ENCODE results near the gene METRN.
A peak's percentile ranks its signal among the peaks of the same experiment; 100 is the strongest.

METRN gene

DNA sequence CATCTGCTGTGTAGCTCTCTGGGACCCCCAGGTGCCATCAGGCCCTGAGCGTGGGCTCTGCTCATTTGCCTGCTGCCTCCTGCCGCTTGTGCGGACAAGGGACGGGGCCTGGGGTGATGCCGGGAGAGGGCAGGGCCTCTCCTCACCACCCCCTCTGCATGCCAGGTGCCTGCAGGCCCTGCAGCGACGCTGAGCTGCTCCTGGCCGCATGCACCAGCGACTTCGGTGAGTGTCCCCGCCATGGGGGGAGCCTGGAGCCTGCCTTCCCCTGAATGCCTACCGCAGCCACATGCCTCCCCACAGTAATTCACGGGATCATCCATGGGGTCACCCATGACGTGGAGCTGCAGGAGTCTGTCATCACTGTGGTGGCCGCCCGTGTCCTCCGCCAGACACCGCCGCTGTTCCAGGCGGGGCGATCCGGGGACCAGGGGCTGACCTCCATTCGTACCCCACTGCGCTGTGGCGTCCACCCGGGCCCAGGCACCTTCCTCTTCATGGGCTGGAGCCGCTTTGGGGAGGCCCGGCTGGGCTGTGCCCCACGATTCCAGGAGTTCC, 1.9 kb downstream of the METRN start:
- TF ChIP-seq, protein P1, sequence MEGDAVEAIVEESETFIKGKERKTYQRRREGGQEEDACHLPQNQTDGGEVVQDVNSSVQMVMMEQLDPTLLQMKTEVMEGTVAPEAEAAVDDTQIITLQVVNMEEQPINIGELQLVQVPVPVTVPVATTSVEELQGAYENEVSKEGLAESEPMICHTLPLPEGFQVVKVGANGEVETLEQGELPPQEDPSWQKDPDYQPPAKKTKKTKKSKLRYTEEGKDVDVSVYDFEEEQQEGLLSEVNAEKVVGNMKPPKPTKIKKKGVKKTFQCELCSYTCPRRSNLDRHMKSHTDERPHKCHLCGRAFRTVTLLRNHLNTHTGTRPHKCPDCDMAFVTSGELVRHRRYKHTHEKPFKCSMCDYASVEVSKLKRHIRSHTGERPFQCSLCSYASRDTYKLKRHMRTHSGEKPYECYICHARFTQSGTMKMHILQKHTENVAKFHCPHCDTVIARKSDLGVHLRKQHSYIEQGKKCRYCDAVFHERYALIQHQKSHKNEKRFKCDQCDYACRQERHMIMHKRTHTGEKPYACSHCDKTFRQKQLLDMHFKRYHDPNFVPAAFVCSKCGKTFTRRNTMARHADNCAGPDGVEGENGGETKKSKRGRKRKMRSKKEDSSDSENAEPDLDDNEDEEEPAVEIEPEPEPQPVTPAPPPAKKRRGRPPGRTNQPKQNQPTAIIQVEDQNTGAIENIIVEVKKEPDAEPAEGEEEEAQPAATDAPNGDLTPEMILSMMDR (IDR thresholded peaks at IDR 0.05), result no peak

DNA sequence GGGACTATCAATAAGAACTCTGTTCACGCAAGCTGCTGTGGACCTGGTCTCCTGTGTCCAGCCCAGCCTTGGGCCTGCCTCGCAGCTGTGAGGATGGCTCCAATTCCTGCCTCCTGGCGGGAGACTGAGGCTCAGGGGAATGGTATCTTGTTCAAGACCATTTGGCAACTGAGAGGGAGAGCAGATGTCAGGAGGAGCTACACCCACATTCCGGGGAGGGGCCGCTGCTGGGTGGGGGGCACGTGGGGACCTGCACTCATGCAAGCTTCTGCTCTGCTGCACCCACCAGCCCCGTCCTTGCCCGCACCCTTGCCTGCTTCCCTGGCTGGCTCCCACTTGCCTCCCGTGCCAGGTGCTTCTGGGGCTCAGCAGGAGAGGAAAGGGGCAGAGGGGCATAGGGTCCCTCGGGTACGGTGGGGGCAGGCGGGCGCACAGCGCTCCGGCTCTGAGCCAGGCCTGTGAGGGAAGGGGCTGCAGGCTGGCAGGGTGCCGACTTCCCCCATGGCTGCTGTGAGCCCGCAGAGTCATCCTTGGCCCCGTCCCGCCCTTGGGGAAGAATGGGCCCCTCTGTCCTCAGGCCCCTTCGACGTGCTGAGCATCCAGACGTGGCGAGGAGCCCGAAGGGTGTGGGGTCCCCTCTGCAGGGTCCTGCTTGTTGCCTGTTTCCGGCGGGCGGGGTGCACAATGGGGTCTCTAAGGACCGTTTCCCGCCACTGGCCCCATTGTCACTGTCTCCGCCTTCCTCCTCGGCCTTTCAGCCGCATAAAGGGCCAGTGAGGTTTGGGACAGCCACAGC, 2.7 kb downstream of the METRN start:
- TF ChIP-seq, protein P1 (IDR thresholded peaks at IDR 0.05), result no peak

DNA sequence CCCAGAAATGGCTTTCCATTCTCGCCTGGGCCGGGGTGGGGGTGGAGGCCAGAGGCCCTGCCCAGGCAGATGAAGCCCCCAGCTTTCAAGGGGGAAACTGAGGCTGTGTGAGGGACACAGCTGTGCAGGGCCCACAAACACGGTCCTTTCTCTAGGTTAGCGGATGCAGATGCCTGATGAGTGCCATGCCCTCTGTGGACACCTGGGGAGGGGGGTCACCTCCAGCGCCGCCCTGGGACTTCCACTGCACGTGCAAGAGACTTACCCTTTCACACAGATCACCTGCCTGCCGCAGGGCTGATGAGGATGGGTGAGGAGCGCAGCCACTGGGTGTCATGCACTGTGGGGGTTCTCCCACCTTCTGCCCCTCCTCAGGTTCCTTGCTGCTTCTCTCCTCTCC, 3.5 kb downstream of the METRN start:
- TF ChIP-seq, protein P1 (IDR thresholded peaks at IDR 0.05), result no peak

DNA sequence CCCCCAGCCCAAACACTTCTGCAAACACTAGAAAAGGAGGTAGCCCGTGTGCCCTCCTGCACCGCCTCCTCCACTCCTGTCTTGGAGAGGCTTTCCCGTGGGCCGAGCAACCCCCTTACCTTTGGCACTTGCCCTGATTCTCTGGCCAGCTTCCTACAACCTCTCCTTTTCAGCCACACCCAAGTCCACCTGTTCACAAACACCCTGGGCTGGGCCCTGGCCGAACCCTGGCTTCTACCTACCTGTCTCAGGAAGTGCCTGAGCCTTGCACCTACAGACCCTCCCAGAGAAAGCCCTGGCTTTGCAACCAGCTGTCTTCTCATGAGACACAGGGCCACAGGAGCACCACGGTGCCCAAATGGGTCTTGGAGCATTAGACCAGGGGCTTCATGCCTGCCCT, 4.0 kb downstream of the METRN start:
- TF ChIP-seq, protein P1 (IDR thresholded peaks at IDR 0.05), result no peak

DNA sequence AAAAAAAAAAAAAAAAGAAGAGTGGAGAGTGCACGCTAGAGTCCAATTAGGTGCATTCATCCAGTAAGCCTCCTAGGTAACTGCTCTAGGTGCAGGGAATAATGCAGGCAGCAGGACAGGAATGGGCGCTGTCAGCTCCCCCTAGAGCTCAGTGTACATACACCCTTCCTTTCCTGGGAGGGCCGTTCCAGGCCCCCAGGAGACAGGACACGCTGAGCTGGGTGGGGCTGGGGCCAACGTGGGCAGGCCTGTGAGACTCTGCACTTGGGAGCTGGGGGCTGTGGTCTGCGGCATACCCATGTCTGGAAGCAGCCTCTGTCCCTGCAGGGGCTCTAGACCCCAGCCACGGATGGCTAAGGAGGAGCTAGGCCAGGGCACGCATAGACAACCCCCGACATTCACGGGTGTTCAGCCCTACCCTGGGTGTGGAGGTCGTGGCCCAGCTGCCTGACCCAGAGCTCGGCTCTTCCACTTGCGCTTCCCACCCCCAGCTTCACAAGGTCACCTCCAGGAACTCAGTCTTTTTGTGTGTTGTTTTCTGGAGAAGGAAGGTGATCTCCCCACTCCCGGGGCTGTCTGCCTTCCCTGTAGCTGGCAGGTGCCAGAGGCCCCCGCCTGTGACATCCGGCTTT, 5.0 kb downstream of the METRN start:
- TF ChIP-seq, protein P1 (IDR thresholded peaks at IDR 0.05), result peak; percentile 35; the same call in 1 of the 2 replicates

DNA sequence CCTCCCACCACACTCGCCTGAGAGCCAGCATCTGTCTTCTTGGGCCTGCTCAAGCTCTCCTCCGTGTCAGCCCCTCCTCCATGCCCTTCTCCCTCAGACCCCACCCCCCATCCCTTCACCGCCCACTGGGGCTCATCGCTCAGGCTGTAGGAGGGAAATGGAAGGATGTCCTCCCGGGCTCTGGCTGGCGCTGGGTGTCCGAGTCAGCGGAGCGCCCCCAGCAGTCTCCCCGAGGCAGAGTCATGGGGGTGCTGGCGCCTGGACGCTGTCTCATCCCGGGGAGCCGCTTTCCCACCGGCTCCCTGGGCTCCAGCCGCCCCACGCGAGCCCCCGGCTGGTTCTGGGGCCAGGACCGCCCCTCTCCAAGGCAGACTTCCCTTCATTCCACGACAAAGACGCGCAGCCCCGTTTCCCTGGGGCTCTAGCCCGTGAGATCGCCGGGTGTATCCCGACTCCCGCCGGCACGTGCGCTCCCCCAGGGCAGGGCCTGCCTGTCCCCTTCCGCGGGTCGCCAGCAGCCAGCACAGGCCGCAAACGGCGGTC, 5.6 kb downstream of the METRN start:
- TF ChIP-seq, protein P1 (IDR thresholded peaks at IDR 0.05), result no peak

DNA sequence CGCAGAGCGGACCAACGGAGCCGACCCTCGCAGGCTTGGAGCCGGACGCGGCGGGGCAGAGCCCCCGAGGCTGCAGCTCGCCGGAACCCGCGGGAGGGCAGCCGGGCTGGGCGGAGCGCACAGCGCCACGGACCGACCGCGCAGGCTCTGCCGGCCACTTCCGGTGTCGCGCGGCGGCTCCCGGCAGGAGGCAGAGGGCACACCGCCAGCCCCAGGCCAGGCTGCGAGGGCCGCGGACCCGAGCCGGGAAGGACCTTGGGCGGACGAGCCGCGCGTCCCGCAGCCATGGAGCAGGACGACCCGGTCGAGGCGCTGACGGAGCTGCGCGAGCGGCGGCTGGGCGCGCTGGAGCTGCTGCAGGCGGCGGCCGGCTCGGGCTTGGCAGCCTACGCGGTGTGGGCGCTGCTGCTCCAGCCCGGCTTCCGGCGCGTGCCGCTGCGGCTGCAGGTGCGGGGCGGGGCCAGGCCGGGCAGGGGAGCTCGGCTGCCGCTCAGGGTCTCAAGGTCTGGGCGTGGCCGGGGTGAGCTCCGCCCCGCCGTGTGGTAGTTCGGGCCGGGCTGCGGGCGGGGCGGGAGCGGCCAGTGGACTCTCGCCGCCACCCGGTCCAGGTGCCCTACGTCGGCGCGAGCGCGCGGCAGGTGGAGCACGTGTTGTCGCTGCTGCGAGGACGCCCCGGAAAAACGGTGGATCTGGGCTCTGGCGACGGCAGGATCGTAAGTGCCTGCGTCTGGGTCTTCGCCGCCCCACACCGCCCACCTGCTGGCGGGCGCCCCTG, 6.3 kb downstream of the METRN start, which contains the start of gene ANTKMT:
Gene ANTKMT (plus strand): TSS at position 157 of the 775 bp plus-strand sequence. CDS start 129 bp downstream, at position 286.
- TF ChIP-seq, protein P1 (IDR thresholded peaks at IDR 0.05), result no peak

Measured in LNCAP (cell line).